ENCODE measurements around the gene ASAP2.

The ASAP2 gene

DNA sequence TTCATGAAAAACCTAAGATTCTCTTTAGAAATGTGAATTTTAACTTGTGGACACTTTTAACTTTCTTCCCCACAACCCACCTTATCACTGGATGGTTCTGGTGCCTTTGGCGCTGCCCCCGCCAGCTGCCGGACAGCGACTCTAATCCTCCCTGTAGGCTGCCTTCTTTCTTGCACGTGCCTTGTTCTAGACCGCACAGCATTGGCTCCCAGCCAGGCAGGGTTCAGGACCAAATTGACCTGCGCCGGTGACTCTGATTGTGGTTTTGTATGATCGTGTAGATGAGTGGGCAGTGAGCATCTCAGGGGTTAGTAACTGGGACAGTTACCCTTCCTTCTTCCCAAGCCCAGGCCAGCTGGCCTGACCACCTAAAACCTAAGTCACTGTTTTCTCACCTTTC is 106.8 kb downstream of the ASAP2 start:
- Histone ChIP-seq H3K27me3 (replicated peaks; ENCODE audit: insufficient read depth, low read length) (no peaks in the 10 kb centered on the region), H3K79me2 (ENCODE audit: low read length) (peaks cover 50% of the 10 kb centered on the region), H3K4me2 (ENCODE audit: low read depth, low read length) (no peak overlapping the region), H3K9ac (ENCODE audit: low read length) (no peak overlapping the region), H3K27ac (ENCODE audit: low read length) (no peak overlapping the region), H3K4me1 (ENCODE audit: low read length) (peaks cover 21% of the 10 kb centered on the region), H2AFZ (ENCODE audit: low read length) (no peak overlapping the region), H3K4me3 (ENCODE audit: low read length) (no peak overlapping the region), H3K9me2 (replicated peaks; ENCODE audit: insufficient read depth, low read length) (no peaks in the 10 kb centered on the region), H4K20me1 (ENCODE audit: insufficient read depth, low read length) (no peaks in the 10 kb centered on the region), H3K36me3 (replicated peaks; ENCODE audit: insufficient read depth, low read length) (no peaks in the 10 kb centered on the region), H3K9me3 (replicated peaks; ENCODE audit: insufficient read depth, low read length) (no peaks in the 10 kb centered on the region), H3F3A (ENCODE audit: insufficient read depth, low read length) (peaks cover under 1% of the 10 kb centered on the region; the same call in 1 of the 2 replicates)
- TF ChIP-seq EZH2phosphoT487 (IDR thresholded peaks at IDR 0.05; ENCODE audit: low read length) (no peak), EZH2 (optimal IDR thresholded peaks at IDR 0.05; ENCODE audit: low read depth, low read length) (no peak)
- TF ChIP-seq, protein P1, sequence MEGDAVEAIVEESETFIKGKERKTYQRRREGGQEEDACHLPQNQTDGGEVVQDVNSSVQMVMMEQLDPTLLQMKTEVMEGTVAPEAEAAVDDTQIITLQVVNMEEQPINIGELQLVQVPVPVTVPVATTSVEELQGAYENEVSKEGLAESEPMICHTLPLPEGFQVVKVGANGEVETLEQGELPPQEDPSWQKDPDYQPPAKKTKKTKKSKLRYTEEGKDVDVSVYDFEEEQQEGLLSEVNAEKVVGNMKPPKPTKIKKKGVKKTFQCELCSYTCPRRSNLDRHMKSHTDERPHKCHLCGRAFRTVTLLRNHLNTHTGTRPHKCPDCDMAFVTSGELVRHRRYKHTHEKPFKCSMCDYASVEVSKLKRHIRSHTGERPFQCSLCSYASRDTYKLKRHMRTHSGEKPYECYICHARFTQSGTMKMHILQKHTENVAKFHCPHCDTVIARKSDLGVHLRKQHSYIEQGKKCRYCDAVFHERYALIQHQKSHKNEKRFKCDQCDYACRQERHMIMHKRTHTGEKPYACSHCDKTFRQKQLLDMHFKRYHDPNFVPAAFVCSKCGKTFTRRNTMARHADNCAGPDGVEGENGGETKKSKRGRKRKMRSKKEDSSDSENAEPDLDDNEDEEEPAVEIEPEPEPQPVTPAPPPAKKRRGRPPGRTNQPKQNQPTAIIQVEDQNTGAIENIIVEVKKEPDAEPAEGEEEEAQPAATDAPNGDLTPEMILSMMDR (IDR thresholded peaks at IDR 0.05; ENCODE audit: low read length) = no peak
- no peak for DNase-seq

DNA sequence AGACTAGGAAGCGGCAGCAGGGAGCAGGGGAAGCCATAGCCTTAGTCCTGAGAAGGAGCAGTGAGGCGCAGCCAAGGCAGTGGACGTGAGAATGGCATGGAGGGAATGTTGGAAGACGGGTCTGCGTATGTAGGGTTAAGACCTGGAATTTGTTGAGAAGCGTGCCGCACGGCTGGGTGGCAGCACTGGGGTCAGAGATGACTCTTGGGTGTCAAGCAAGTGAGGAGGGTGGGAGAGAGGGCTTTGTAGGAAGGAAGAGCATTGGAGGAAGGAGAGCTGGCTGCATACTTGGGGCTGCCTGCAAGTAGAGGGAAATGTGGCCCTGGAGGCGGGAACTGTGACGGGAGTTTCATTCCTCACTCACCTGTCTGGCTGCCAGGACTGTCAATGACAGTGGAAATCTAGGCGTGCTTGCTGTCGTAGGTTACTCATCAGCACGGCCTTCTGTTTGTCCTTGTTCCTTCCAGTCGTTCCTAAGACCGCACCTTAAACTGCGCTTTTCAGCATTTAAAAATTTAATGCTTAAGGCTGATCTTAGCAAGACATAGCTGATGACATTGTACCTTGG is 108.8 kb downstream of the ASAP2 start:
- no peak for TF ChIP-seq EZH2phosphoT487 (IDR thresholded peaks at IDR 0.05; ENCODE audit: low read length)
- TF ChIP-seq EZH2 (optimal IDR thresholded peaks at IDR 0.05; ENCODE audit: low read depth, low read length) = no peak
- TF ChIP-seq, protein P1 (IDR thresholded peaks at IDR 0.05; ENCODE audit: low read length) = no peak
- no peaks in the 10 kb centered on the region for H3K36me3 ChIP-seq (replicated peaks; ENCODE audit: insufficient read depth, low read length)
- H3K9ac ChIP-seq (ENCODE audit: low read length) = no peak overlapping the region
- H3K27ac ChIP-seq (ENCODE audit: low read length) = no peak overlapping the region
- H3K4me3 ChIP-seq (ENCODE audit: low read length) = no peak overlapping the region
- peaks cover 3% of the 10 kb centered on the region for H3K4me1 ChIP-seq (ENCODE audit: low read length)
- DNase-seq = no peak
- H3K9me3 ChIP-seq (replicated peaks; ENCODE audit: insufficient read depth, low read length) = no peaks in the 10 kb centered on the region
- H3K79me2 ChIP-seq (ENCODE audit: low read length) = peaks cover 31% of the 10 kb centered on the region
- no peak overlapping the region for H3K4me2 ChIP-seq (ENCODE audit: low read depth, low read length)
- H2AFZ ChIP-seq (ENCODE audit: low read length) = no peak overlapping the region
- H3K9me2 ChIP-seq (replicated peaks; ENCODE audit: insufficient read depth, low read length) = no peaks in the 10 kb centered on the region
- no peaks in the 10 kb centered on the region for H3K27me3 ChIP-seq (replicated peaks; ENCODE audit: insufficient read depth, low read length)
- no peaks in the 10 kb centered on the region for H3F3A ChIP-seq (ENCODE audit: insufficient read depth, low read length)
- no peaks in the 10 kb centered on the region for H4K20me1 ChIP-seq (ENCODE audit: insufficient read depth, low read length)

DNA sequence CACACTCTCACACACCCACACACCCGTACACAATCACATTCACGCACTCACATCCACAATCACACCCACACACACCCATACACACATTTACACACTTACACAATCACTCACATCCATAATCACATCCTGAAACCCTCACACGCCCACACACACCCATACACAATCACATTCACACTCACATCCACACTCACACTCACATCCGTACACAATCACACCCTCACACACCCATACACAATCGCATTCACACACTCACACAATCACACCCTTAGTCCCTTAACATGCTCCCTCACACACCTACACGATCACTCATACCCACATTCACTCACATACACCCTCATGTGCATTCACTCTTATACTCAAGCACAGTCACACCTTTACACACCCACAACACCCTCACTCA is 110.9 kb downstream of the ASAP2 start:
- Histone ChIP-seq H3K79me2 (ENCODE audit: low read length) (peaks cover 14% of the 10 kb centered on the region), H3F3A (ENCODE audit: insufficient read depth, low read length) (no peaks in the 10 kb centered on the region), H3K4me1 (ENCODE audit: low read length) (no peaks in the 10 kb centered on the region), H3K4me3 (ENCODE audit: low read length) (no peak overlapping the region), H3K9me3 (replicated peaks; ENCODE audit: insufficient read depth, low read length) (no peaks in the 10 kb centered on the region), H4K20me1 (ENCODE audit: insufficient read depth, low read length) (no peaks in the 10 kb centered on the region), H3K27me3 (replicated peaks; ENCODE audit: insufficient read depth, low read length) (no peaks in the 10 kb centered on the region), H3K9ac (ENCODE audit: low read length) (no peak overlapping the region), H2AFZ (ENCODE audit: low read length) (no peak overlapping the region), H3K9me2 (replicated peaks; ENCODE audit: insufficient read depth, low read length) (no peaks in the 10 kb centered on the region), H3K36me3 (replicated peaks; ENCODE audit: insufficient read depth, low read length) (no peaks in the 10 kb centered on the region), H3K27ac (ENCODE audit: low read length) (no peak overlapping the region), H3K4me2 (ENCODE audit: low read depth, low read length) (no peak overlapping the region)
- no peak for DNase-seq
- TF ChIP-seq EZH2 (optimal IDR thresholded peaks at IDR 0.05; ENCODE audit: low read depth, low read length) (no peak), EZH2phosphoT487 (IDR thresholded peaks at IDR 0.05; ENCODE audit: low read length) (no peak)
- TF ChIP-seq, protein P1 (IDR thresholded peaks at IDR 0.05; ENCODE audit: low read length) = no peak
